GM06990 (cell line): ENCODE data around the gene WDR36.

Experiments
- DNase-seq: peaks from one replicate; pipeline ENCODE4 v3.0.0-alpha.2; 2011; ENCODE audit not compliant: insufficient read length; ENCODE audit errors: extremely low read depth
- H3K27me3 ChIP-seq: replicated peaks from 2 replicates; pipeline ENCODE4 v1.6.0; 2011; ENCODE audit warnings: low read length; ENCODE audit not compliant: control insufficient read depth, insufficient read depth
- H3K36me3 ChIP-seq: 2 replicates; pipeline ENCODE4 v1.5.1; 2011; ENCODE audit warnings: low read length; ENCODE audit not compliant: control insufficient read depth, insufficient read depth
- H3K4me3 ChIP-seq: replicated peaks from 2 replicates; pipeline ENCODE4 v1.5.1; 2011; ENCODE audit warnings: low read depth, mild to moderate bottlenecking, control low read depth, low read length
- TF ChIP-seq, protein P1 (sequence below): IDR thresholded peaks from 2 replicates; pipeline ENCODE4 v1.5.1; 2011; ENCODE audit warnings: low read length, control low read depth, mild to moderate bottlenecking, inconsistent platforms; ENCODE audit not compliant: insufficient read depth, poor library complexity, severe bottlenecking

Gene WDR36

DNA sequence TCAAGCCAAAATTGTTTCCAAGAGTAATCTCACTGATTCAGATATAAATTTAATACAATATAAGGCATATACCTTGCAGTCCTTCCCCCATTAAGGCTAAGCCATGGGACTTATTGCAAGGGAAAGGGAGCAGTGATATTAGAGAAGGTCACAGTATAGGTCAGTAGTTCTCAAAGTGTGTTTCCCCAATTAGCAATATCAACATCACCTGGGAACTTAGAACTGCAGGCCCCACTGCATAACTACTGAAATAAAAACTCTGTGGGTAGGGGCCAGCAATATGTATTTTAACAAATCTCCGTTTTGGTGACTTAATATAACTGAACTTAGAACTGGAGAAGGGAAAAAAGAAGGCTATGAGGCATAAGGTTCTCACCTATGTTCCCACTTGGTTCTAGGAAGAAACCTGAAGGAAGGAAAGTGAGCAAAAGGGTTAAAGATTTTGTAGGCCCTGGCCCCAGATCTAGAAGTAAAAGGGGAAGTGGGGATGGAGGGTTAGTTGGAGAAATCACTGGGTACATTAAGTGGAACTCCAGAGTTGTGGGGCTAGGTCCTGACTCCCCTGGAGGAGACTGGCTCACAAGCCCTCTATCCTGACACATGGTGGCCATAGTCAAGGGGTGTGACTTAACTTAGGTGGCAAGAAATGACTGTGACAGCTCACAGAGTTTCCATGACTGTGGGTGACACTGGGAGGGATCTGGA, 40.7 kb downstream of the WDR36 start:
- TF ChIP-seq, protein P1, sequence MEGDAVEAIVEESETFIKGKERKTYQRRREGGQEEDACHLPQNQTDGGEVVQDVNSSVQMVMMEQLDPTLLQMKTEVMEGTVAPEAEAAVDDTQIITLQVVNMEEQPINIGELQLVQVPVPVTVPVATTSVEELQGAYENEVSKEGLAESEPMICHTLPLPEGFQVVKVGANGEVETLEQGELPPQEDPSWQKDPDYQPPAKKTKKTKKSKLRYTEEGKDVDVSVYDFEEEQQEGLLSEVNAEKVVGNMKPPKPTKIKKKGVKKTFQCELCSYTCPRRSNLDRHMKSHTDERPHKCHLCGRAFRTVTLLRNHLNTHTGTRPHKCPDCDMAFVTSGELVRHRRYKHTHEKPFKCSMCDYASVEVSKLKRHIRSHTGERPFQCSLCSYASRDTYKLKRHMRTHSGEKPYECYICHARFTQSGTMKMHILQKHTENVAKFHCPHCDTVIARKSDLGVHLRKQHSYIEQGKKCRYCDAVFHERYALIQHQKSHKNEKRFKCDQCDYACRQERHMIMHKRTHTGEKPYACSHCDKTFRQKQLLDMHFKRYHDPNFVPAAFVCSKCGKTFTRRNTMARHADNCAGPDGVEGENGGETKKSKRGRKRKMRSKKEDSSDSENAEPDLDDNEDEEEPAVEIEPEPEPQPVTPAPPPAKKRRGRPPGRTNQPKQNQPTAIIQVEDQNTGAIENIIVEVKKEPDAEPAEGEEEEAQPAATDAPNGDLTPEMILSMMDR: no peak
- H3K36me3 ChIP-seq: no peaks in the 10 kb centered on the region
- DNase-seq: no peak
- H3K27me3 ChIP-seq: no peaks in the 10 kb centered on the region
- H3K4me3 ChIP-seq: no peak overlapping the region

DNA sequence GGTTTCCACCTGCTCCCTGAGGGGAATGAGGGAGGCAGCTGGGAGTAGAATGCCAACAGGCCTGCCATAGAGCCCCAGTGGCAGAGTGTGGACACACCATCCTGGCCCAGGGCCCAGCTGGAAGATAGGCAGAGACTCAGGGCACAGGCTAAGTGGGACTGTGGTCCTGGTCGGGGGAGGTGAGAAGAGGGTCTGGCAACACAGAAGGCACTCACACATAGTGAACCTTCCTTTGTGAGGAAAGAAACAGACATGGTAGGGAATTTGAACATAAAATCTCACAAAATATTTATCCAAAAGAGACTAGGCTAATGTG, 41.2 kb downstream of the WDR36 start:
- no peak for DNase-seq
- no peak overlapping the region for H3K4me3 ChIP-seq

DNA sequence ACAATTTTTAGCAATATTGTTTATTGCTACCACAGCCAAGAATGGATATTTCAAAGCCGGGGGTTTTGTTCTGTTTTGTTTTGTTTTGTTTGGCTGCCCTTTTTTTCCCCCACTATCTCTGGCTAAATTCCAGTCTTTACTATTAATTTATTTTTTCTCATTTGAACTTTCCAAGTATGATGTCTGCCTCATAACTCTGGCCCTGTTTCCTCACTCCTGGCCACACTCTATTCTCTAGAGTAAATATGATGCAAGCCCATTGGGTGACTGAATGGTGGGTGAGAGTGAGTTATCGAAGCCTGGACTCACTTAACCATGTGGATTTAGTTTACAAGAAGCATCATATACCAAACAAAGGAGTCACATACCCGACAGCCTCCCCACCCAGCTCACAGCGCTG, 41.9 kb downstream of the WDR36 start:
- H3K27me3 ChIP-seq: no peaks in the 10 kb centered on the region
- no peak for DNase-seq
- TF ChIP-seq, protein P1: no peak
- H3K4me3 ChIP-seq: no peak overlapping the region
- H3K36me3 ChIP-seq: no peaks in the 10 kb centered on the region

More for the DNA sequence above, 41.2 kb downstream of the WDR36 start:
- H3K27me3 ChIP-seq: no peaks in the 10 kb centered on the region
- H3K36me3 ChIP-seq: no peaks in the 10 kb centered on the region
- TF ChIP-seq, protein P1: no peak

DNA sequence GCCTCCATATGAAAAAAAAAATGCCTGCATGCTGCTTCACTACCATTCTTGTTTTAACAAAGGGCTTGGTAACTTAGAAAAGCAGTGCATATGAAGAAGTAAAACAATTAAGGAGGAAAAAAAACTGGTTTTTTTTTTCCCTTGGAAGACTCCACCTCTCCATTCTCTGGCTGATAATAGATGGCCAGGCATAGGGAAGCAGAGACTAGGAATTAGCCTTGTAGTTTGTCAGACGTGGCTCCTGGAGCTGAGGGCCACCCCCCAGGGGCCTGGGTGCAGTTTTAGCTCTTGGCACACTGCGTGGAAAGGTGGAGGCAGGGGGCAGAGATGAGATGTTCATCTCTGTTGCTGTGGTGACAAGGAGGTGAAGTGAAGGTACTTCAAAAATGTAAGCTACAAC, 42.7 kb downstream of the WDR36 start:
- Histone ChIP-seq H3K36me3 (no peaks in the 10 kb centered on the region), H3K4me3 (no peak overlapping the region), H3K27me3 (no peaks in the 10 kb centered on the region)
- TF ChIP-seq, protein P1: no peak
- no peak for DNase-seq

DNA sequence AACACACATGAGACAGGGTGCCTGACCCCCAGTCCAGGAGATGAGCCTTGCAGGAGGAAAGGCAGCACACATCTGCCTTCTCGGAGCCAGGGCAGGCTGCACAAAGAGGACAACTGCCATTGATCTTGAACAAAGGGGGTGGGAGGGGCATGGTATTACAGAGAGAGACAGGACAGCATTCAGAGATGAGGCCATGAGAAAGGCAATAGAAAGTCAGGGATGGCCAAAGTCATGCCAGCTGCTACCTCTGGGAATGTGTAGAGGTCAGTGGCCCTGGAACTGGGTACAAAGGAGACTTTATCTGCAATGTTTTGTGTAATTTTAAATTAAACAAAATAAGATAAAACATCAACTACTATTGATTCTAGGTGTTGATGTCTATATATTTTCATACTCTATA, 43.2 kb downstream of the WDR36 start:
- Histone ChIP-seq H3K36me3 (no peaks in the 10 kb centered on the region), H3K4me3 (no peak overlapping the region), H3K27me3 (no peaks in the 10 kb centered on the region)
- DNase-seq: no peak
- TF ChIP-seq, protein P1: no peak

DNA sequence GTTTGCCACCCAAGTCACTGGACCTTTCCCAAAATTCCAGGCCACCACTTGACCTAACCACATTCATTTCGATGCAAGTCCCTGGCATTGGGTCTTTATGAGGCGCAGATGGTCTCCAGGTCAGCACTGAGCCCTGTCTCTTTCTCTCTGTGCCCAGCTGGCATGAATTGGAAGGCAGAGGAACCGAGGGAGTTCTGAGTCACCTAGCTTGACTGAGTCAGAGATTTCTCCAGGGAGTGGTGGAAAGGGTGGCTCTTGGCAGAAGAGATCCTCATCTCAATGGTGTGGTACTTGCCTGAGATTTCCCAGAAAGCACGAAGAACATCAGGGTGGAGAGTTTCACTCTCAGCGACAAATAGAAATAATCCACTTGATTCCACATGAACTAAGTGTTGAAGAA, 43.8 kb downstream of the WDR36 start:
- TF ChIP-seq, protein P1: no peak
- Histone ChIP-seq H3K36me3 (no peaks in the 10 kb centered on the region), H3K27me3 (no peaks in the 10 kb centered on the region), H3K4me3 (no peak overlapping the region)
- no peak for DNase-seq
